Ovary (tissue), 3 donors: ENCODE results near the gene TTC23.

Experiments used
- POLR2A ChIP-seq: fragments of 450-650 bp; IDR thresholded peaks from one replicate; pipeline ENCODE4 v1.6.1; 2017; ENCODE audit warnings: antibody characterized with exemption, mild to moderate bottlenecking, moderate library complexity
- TF ChIP-seq, protein P1 (sequence below), 3 donors: fragments of 450-650 bp in 2 of 3; fragments of 200-600 bp in 1 of 3; IDR thresholded peaks; one replicate each; pipeline versions ENCODE4 v1.5.1 to v1.8.0; 2016 to 2022; ENCODE audit warnings: antibody characterized with exemption in 3 of 3, mild to moderate bottlenecking in 1 of 3
- donor health status: DM: no; HTN: no; CAD: no.

GRCh38 chr15:99257107-99257750 lies 7.8 kb upstream of the TTC23 start:
- TF ChIP-seq, protein P1, sequence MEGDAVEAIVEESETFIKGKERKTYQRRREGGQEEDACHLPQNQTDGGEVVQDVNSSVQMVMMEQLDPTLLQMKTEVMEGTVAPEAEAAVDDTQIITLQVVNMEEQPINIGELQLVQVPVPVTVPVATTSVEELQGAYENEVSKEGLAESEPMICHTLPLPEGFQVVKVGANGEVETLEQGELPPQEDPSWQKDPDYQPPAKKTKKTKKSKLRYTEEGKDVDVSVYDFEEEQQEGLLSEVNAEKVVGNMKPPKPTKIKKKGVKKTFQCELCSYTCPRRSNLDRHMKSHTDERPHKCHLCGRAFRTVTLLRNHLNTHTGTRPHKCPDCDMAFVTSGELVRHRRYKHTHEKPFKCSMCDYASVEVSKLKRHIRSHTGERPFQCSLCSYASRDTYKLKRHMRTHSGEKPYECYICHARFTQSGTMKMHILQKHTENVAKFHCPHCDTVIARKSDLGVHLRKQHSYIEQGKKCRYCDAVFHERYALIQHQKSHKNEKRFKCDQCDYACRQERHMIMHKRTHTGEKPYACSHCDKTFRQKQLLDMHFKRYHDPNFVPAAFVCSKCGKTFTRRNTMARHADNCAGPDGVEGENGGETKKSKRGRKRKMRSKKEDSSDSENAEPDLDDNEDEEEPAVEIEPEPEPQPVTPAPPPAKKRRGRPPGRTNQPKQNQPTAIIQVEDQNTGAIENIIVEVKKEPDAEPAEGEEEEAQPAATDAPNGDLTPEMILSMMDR (IDR thresholded peaks at IDR 0.05): no peak
- no peak for TF ChIP-seq POLR2A
